SK-N-SH treated with all-trans-retinoic acid at 6 μM for 48 hours (cell line): ENCODE data around the gene ZBTB7A.

Source experiments
- ATAC-seq: fragments of 200-7000 bp; cut with Tn5 transposase; 3 replicates; pipeline ENCODE4 v1.9.1; 2020; ENCODE audit warnings: mild to moderate bottlenecking, moderate library complexity
- ARNTL ChIP-seq: fragments of 450-650 bp; formaldehyde crosslinking; IDR thresholded peaks from 2 replicates; pipeline ENCODE4 v1.5.0; 2020; ENCODE audit warnings: low read depth, mild to moderate bottlenecking, moderate library complexity, borderline replicate concordance
- BACH2 ChIP-seq: fragments of 250-450 bp; sonication (Bioruptor Pico); IDR thresholded peaks from 2 replicates; pipeline ENCODE4 v1.9.0; 2021; ENCODE audit warnings: mild to moderate bottlenecking, borderline replicate concordance
- CREB5 ChIP-seq: fragments of 250-450 bp; sonication (Bioruptor Pico); IDR thresholded peaks from 2 replicates; pipeline ENCODE4 v1.5.1; 2020; ENCODE audit warnings: low read depth, mild to moderate bottlenecking, moderate library complexity
- CSDC2 ChIP-seq: fragments of 250-450 bp; sonication (Bioruptor Pico); IDR thresholded peaks from 2 replicates; pipeline ENCODE4 v1.5.0; 2020; ENCODE audit warnings: mild to moderate bottlenecking, moderate library complexity
- CSRNP3 ChIP-seq: fragments of 250-450 bp; sonication (Bioruptor Pico); IDR thresholded peaks from 2 replicates; pipeline ENCODE4 v1.5.1; 2021; ENCODE audit warnings: mild to moderate bottlenecking, moderate library complexity
- ISL1 ChIP-seq: fragments of 250-450 bp; sonication (Bioruptor Pico); IDR thresholded peaks from 2 replicates; pipeline ENCODE4 v2.1.2; 2022; ENCODE audit warnings: mild to moderate bottlenecking, moderate library complexity
- PATZ1 ChIP-seq: fragments of 250-450 bp; sonication (Bioruptor Pico); IDR thresholded peaks from 2 replicates; pipeline ENCODE4 v1.8.0; 2020; ENCODE audit warnings: mild to moderate bottlenecking, moderate library complexity, borderline replicate concordance
- POU6F1 ChIP-seq: fragments of 250-450 bp; sonication (Bioruptor Pico); IDR thresholded peaks from 2 replicates; pipeline ENCODE4 v1.8.0; 2021; ENCODE audit warnings: low read depth, mild to moderate bottlenecking, moderate library complexity, borderline replicate concordance
- PPARA ChIP-seq: fragments of 250-450 bp; sonication (Bioruptor Pico); IDR thresholded peaks from 2 replicates; pipeline ENCODE4 v1.5.0; 2020; ENCODE audit warnings: mild to moderate bottlenecking, borderline replicate concordance
- RARB ChIP-seq: fragments of 250-450 bp; sonication (Bioruptor Pico); IDR thresholded peaks from 2 replicates; pipeline ENCODE4 v1.8.0; 2021; ENCODE audit warnings: mild to moderate bottlenecking, moderate library complexity
- SNAI2 ChIP-seq: fragments of 250-450 bp; sonication (Bioruptor Pico); IDR thresholded peaks from 2 replicates; pipeline ENCODE4 v1.5.0; 2020; ENCODE audit warnings: mild to moderate bottlenecking, moderate library complexity
- TCF4 ChIP-seq: fragments of 250-450 bp; sonication (Bioruptor Pico); IDR thresholded peaks from 2 replicates; pipeline ENCODE4 v1.8.0; 2021; ENCODE audit warnings: mild to moderate bottlenecking, moderate library complexity, borderline replicate concordance
- TOX ChIP-seq: fragments of 250-450 bp; sonication (Bioruptor Pico); IDR thresholded peaks from 2 replicates; pipeline ENCODE4 v1.8.0; 2021; ENCODE audit warnings: mild to moderate bottlenecking, moderate library complexity, borderline replicate concordance
- TSHZ2 ChIP-seq: fragments of 250-450 bp; sonication (Bioruptor Pico); IDR thresholded peaks from 2 replicates; pipeline ENCODE4 v1.5.0; 2020; ENCODE audit warnings: mild to moderate bottlenecking, moderate library complexity
- ZC3H10 ChIP-seq: fragments of 250-450 bp; sonication (Bioruptor Pico); IDR thresholded peaks from 2 replicates; pipeline ENCODE4 v1.5.1; 2021; ENCODE audit warnings: mild to moderate bottlenecking, moderate library complexity
- ZFP3 ChIP-seq: fragments of 250-450 bp; sonication (Bioruptor Pico); IDR thresholded peaks from 2 replicates; pipeline ENCODE4 v1.5.0; 2020; ENCODE audit warnings: mild to moderate bottlenecking, moderate library complexity
- ZNF565 ChIP-seq: fragments of 450-650 bp; formaldehyde crosslinking; conservative IDR thresholded peaks from 2 replicates; pipeline ENCODE4 v1.5.0; 2020; ENCODE audit warnings: low read depth, mild to moderate bottlenecking, moderate library complexity
- ZNF70 ChIP-seq: fragments of 450-650 bp; formaldehyde crosslinking; IDR thresholded peaks from 2 replicates; pipeline ENCODE4 v1.5.0; 2020; ENCODE audit warnings: mild to moderate bottlenecking, moderate library complexity
- ZNF8 ChIP-seq: fragments of 450-650 bp; formaldehyde crosslinking; IDR thresholded peaks from 2 replicates; pipeline ENCODE4 v1.5.0; 2020; ENCODE audit warnings: mild to moderate bottlenecking, moderate library complexity

The ZBTB7A gene

GRCh38 chr19:4035582-4035981 lies 31.1 kb downstream of the ZBTB7A start:
- ATAC-seq = peak; percentile 2; the same call in 2 of the 3 replicates
- TF ChIP-seq ZNF565 (CRISPR knock-in tag) = no peak
- TF ChIP-seq TSHZ2 (CRISPR knock-in tag) = no peak
- no peak for TF ChIP-seq PPARA (CRISPR knock-in tag)
- no peak for TF ChIP-seq ZNF70 (CRISPR knock-in tag)
- no peak for TF ChIP-seq RARB (CRISPR knock-in tag)
- no peak for TF ChIP-seq CSDC2
- TF ChIP-seq POU6F1 (CRISPR knock-in tag) = no peak
- TF ChIP-seq ZFP3 (CRISPR knock-in tag) = no peak
- no peak for TF ChIP-seq ZC3H10 (CRISPR knock-in tag)
- no peak for TF ChIP-seq TCF4 (CRISPR knock-in tag)
- TF ChIP-seq CREB5 (CRISPR knock-in tag) = no peak
- no peak for TF ChIP-seq TOX (CRISPR knock-in tag)
- no peak for TF ChIP-seq CSRNP3
- TF ChIP-seq SNAI2 (CRISPR knock-in tag) = no peak
- no peak for TF ChIP-seq ZNF8
- no peak for TF ChIP-seq ISL1 (CRISPR knock-in tag)

GRCh38 chr19:4035018-4035566 lies 31.6 kb downstream of the ZBTB7A start:
- TF ChIP-seq PATZ1 (no peak), CSDC2 (no peak), SNAI2 (CRISPR knock-in tag) (no peak)
- TF ChIP-seq, all 23 proteins: peak for 0
- peak; percentile 2; the same call in 2 of the 3 replicates for ATAC-seq

- ATAC-seq = no peak; the same call in 2 of the 3 replicates
- no peak for TF ChIP-seq PPARA (CRISPR knock-in tag)
- no peak for TF ChIP-seq ARNTL
- TF ChIP-seq SNAI2 (CRISPR knock-in tag) = no peak
- no peak for TF ChIP-seq TSHZ2 (CRISPR knock-in tag)
- TF ChIP-seq ZNF565 (CRISPR knock-in tag) = no peak
- TF ChIP-seq BACH2 = no peak
Observed at GRCh38 chr19:4034048-4035017, 32.4 kb downstream of the ZBTB7A start.
